B cell (primary cell): ENCODE data around the gene MAN1A1. TPM values are rescaled to one million over a fixed set of nuclear protein-coding genes. Genes with fewer than 3 reads are reported as not detected.

Experiments
- ATAC-seq: fragments of 200-7000 bp; cut with Tn5 transposase; one replicate; pipeline ENCODE4 v1.10.0; 2021; ENCODE audit warnings: low read depth, mild to moderate bottlenecking, moderate number of reproducible peaks, moderate library complexity
- CTCF ChIA-PET: fragments of 350-600 bp; sonication (Branson Sonifier 250); formaldehyde crosslinking; loops from one replicate; lab custom pipeline; 2021; ENCODE audit warnings: antibody characterized with exemption, inconsistent platforms; lab: Charles Lee
- POLR2A ChIA-PET: fragments of 350-600 bp; sonication (Branson Sonifier 250); formaldehyde crosslinking; loops from one replicate; lab custom pipeline; 2021; ENCODE audit warnings: antibody characterized with exemption; lab: Charles Lee
- DNase-seq: peaks from one replicate; pipeline ENCODE4 v3.0.0; 2013
- H2AFZ ChIP-seq: 2 replicates; pipeline ENCODE4 v1.6.1; 2012; ENCODE audit warnings: mild to moderate bottlenecking, low read depth, low read length; ENCODE audit not compliant: insufficient read depth, poor library complexity, severe bottlenecking
- H3K27ac ChIP-seq, 2 donors: 1 replicate in 1 of 2; 2 replicates in 1 of 2; pipeline ENCODE4 v1.5.1; 2012 to 2013; ENCODE audit warnings: low read length in 2 of 2, mild to moderate bottlenecking in 2 of 2, moderate library complexity in 1 of 2
- H3K27me3 ChIP-seq, 4 experiments: fragments of 200-600 bp in 1 of 4; sonication (generic) in 1 of 4; replicated peaks in 1 of 4; 1 replicate in 2 of 4; 2 replicates in 2 of 4; pipeline versions ENCODE4 v1.6.1 to v1.7.0; 2013 to 2016; ENCODE audit warnings: low read length in 3 of 4, mild to moderate bottlenecking in 2 of 4, mixed read lengths in 1 of 4, moderate library complexity in 1 of 4; ENCODE audit not compliant: insufficient read depth in 4 of 4, control insufficient read depth in 3 of 4; ENCODE audit errors: control extremely low read depth in 1 of 4
- H3K36me3 ChIP-seq, 2 experiments: replicated peaks in 1 of 2; 1 replicate in 1 of 2; 2 replicates in 1 of 2; pipeline versions ENCODE4 v1.6.1 to v1.7.1; 2013; ENCODE audit warnings: low read length in 1 of 2; ENCODE audit not compliant: insufficient read depth in 2 of 2, control insufficient read depth in 1 of 2; ENCODE audit errors: control extremely low read depth in 1 of 2, extremely low read depth in 1 of 2
- H3K4me1 ChIP-seq, 2 donors: fragments of 200-600 bp in 1 of 2; sonication (generic) in 1 of 2; 1 replicate in 1 of 2; 2 replicates in 1 of 2; pipeline versions ENCODE4 v1.5.1 to v1.6.1; 2013 to 2017; ENCODE audit warnings: low read length in 2 of 2; ENCODE audit not compliant: control insufficient read depth in 2 of 2, insufficient read depth in 2 of 2
- H3K4me2 ChIP-seq: replicated peaks from 2 replicates; pipeline ENCODE3; 2012; ENCODE audit warnings: mild to moderate bottlenecking, low read depth, low read length; ENCODE audit not compliant: poor library complexity, severe bottlenecking
- H3K4me3 ChIP-seq, 5 experiments: fragments of 200-600 bp in 1 of 5; sonication (generic) in 1 of 5; 1 replicate in 3 of 5; 2 replicates in 2 of 5; pipeline versions ENCODE4 v1.5.1 to v1.7.0; 2011 to 2016; ENCODE audit warnings: low read length in 4 of 5, mild to moderate bottlenecking in 4 of 5, low read depth in 2 of 5, control low read depth in 1 of 5, moderate library complexity in 1 of 5; ENCODE audit not compliant: insufficient read depth in 1 of 5; ENCODE audit errors: control extremely low read depth in 1 of 5, extremely low read depth in 1 of 5
- H3K79me2 ChIP-seq: fragments of 200-600 bp; sonication (generic); one replicate; pipeline ENCODE4 v1.6.0; 2016; ENCODE audit warnings: low read length; ENCODE audit not compliant: control insufficient read depth, insufficient read depth
- H3K9ac ChIP-seq: fragments of 200-600 bp; sonication (generic); 2 replicates; pipeline ENCODE4 v1.6.1; 2017; ENCODE audit warnings: mild to moderate bottlenecking, low read length, moderate library complexity
- H3K9me3 ChIP-seq, 3 donors: one replicate each; pipeline versions ENCODE4 v1.6.1 to v1.7.1; 2013; ENCODE audit warnings: low read length in 2 of 3; ENCODE audit not compliant: control insufficient read depth in 2 of 3, insufficient read depth in 1 of 3; ENCODE audit errors: control extremely low read depth in 1 of 3
- H4K20me1 ChIP-seq: 2 replicates; pipeline ENCODE4 v1.6.0; 2012; ENCODE audit warnings: mild to moderate bottlenecking, low read length; ENCODE audit not compliant: insufficient read depth, control insufficient read depth, poor library complexity, severe bottlenecking
- H3K27ac Mint-ChIP-seq: one replicate; pipeline ENCODE4 v1.8.0; 2021; ENCODE audit warnings: mixed read lengths
- H3K27me3 Mint-ChIP-seq: one replicate; pipeline ENCODE4 v1.8.0; 2021; ENCODE audit warnings: mixed read lengths
- H3K4me1 Mint-ChIP-seq: one replicate; pipeline ENCODE4 v1.8.0; 2021; ENCODE audit warnings: mixed read lengths
- H3K4me3 Mint-ChIP-seq: one replicate; pipeline ENCODE4 v1.8.0; 2021; ENCODE audit warnings: mixed read lengths
- H3K9me3 Mint-ChIP-seq: one replicate; pipeline ENCODE4 v1.8.0; 2022; ENCODE audit warnings: mixed read lengths; ENCODE audit not compliant: insufficient read depth
- CTCF ChIP-seq: fragments of 200-600 bp; IDR thresholded peaks from one replicate; pipeline ENCODE4 v1.8.0; 2022; ENCODE audit warnings: antibody characterized with exemption, mild to moderate bottlenecking
- EZH2 ChIP-seq: IDR thresholded peaks from 2 replicates; pipeline ENCODE4 v1.6.1; 2012; ENCODE audit warnings: borderline replicate concordance, low read depth, mild to moderate bottlenecking, moderate library complexity, low read length; ENCODE audit not compliant: insufficient read depth, poor library complexity, severe bottlenecking
- WGBS: methylation state at CpG from one replicate; pipeline ENCODE4 v1.1.5; 2013; ENCODE audit warnings: missing lambda C conversion rate; ENCODE audit not compliant: insufficient coverage; 5-methylcytosine and 5-hydroxymethylcytosine counted together
- intact Hi-C: fragments of 100-400 bp; cut with micrococcal nuclease; formaldehyde crosslinking; loops from one replicate; pipeline ENCODE4 v1.10.0; 2022
- polyA plus RNA-seq: library from polyadenylated mRNA; depleted of rRNA; stranded (reverse); fragments of >200 nt; gene quantifications from 2 replicates; pipeline ENCODE4 v1.2.3, GENCODE V29; 2012
- total RNA-seq, 2 donors: library from RNA; stranded (reverse); fragments of 120-200 nt in 1 of 2; gene quantifications; 1 replicate in 1 of 2; 2 replicates in 1 of 2; pipeline versions ENCODE4 v1.2.3 to v1.2.4, GENCODE V29; 2013 to 2022

Gene MAN1A1
- total and polyA plus RNA-seq, 2 donors (not counting 1 experiment from before 2014, with no cell fraction given) = 5.1 to 31.7 TPM

GRCh38 chr6:119148098-119148824 is 201.3 kb downstream of the MAN1A1 start:
- Mint-ChIP-seq H3K9me3 (no peaks in the 10 kb centered on the region), H3K4me3 (no peak overlapping the region), H3K27me3 (peaks cover 5% of the 10 kb centered on the region), H3K4me1 (peaks cover 2% of the 10 kb centered on the region), H3K27ac (no peak overlapping the region)
- no peak overlapping the region for H3K27ac ChIP-seq
- ATAC-seq (no peak), DNase-seq (peak; percentile 15)
- CTCF ChIA-PET = interaction anchor here (0.8 to 1.6 kb wide), 7 partner anchors 11 to 995 kb away, joined by 3 to 7 read pairs (median 3); no protein-coding TSS in a partner anchor
- no peaks in the 10 kb centered on the region for H4K20me1 ChIP-seq
- H3K27me3 ChIP-seq = no peaks in the 10 kb centered on the region
- POLR2A ChIA-PET = no interaction called here
- no peak overlapping the region for H3K9ac ChIP-seq
- no peak overlapping the region for H3K4me3 ChIP-seq
- H3K4me1 ChIP-seq = no peaks in the 10 kb centered on the region
- H3K79me2 ChIP-seq = no peaks in the 10 kb centered on the region
- TF ChIP-seq EZH2 (no peak), CTCF (peak; percentile 35)
- no peaks in the 10 kb centered on the region for H3K36me3 ChIP-seq
- intact Hi-C loops = loop anchor here (2.0 kb wide), 1 partner anchor 831 kb away; no protein-coding TSS in a partner anchor
- no peak overlapping the region for H2AFZ ChIP-seq
- no peak overlapping the region for H3K4me2 ChIP-seq
- no peaks in the 10 kb centered on the region for H3K9me3 ChIP-seq
- 93% methylated on average over 5 of the region's 5 CpGs for WGBS
